SK-N-MC (cell line): Measurements from ENCODE around the gene PTPN4.

ENCODE experiments used
- EZH2 ChIP-seq: fragments of 200-600 bp; sonication (generic); IDR thresholded peaks from one replicate; pipeline ENCODE4 v1.6.1; 2017; ENCODE audit warnings: antibody characterized with exemption
- FOXP2 ChIP-seq: optimal IDR thresholded peaks from 2 replicates; pipeline ENCODE3; 2011; ENCODE audit warnings: mild to moderate bottlenecking, moderate library complexity; ENCODE audit not compliant: insufficient read depth; ENCODE audit errors: extremely low read length, control extremely low read depth
- POLR2AphosphoS5 ChIP-seq: IDR thresholded peaks from 2 replicates; pipeline ENCODE4 v1.6.1; 2012; ENCODE audit warnings: mild to moderate bottlenecking, low read depth, low read length, borderline replicate concordance

- TF ChIP-seq EZH2: no peak
- no peak for TF ChIP-seq POLR2AphosphoS5
- TF ChIP-seq FOXP2: no peak
Measured at GRCh38 chr2:120007851-120008250, 248.1 kb downstream of the PTPN4 start.
